T-helper 17 cell (primary cell): Measurements from ENCODE around the gene OST4. TPM values are rescaled to one million over a fixed set of nuclear protein-coding genes. Genes with fewer than 3 reads are reported as not detected.
A peak's percentile ranks its signal among the peaks of the same experiment; 100 is the strongest.

ENCODE experiments used
- ATAC-seq: fragments of 150-1000 bp; cut with Tn5 transposase; 2 replicates; pipeline ENCODE4 v1.10.0; 2021; ENCODE audit warnings: mild to moderate bottlenecking, moderate library complexity
- DNase-seq, 3 donors: peaks; one replicate each; pipeline versions ENCODE4 v3.0.0 to v3.0.0-alpha.2; 2020 to 2021
- H3K9me3 ChIP-seq: one replicate; pipeline ENCODE4 v1.7.0; 2013; ENCODE audit warnings: low read length, mild to moderate bottlenecking; ENCODE audit not compliant: control insufficient read depth, poor library complexity, severe bottlenecking
- H3K27ac Mint-ChIP-seq: one replicate; pipeline ENCODE4 v1.8.0; 2022; ENCODE audit warnings: mild to moderate bottlenecking, moderate library complexity, mixed read lengths
- H3K27me3 Mint-ChIP-seq: one replicate; pipeline ENCODE4 v1.8.0; 2022; ENCODE audit warnings: mixed read lengths
- H3K36me3 Mint-ChIP-seq: one replicate; pipeline ENCODE4 v1.8.0; 2022; ENCODE audit warnings: low read depth, mixed read lengths
- H3K4me1 Mint-ChIP-seq: one replicate; pipeline ENCODE4 v1.8.0; 2022; ENCODE audit warnings: mild to moderate bottlenecking, mixed read lengths
- H3K4me3 Mint-ChIP-seq: one replicate; pipeline ENCODE4 v1.8.0; 2022; ENCODE audit warnings: mild to moderate bottlenecking, moderate library complexity, mixed read lengths
- total RNA-seq, 4 donors: library from RNA in 2 of 4; stranded (reverse) in 2 of 4; gene quantifications; one replicate each; pipeline ENCODE4 v1.2.3 and lab custom pipeline; 2022 to 2026

OST4 gene
- total RNA-seq, 2 donors from 2014 or later = 284 to 371 TPM

DNA sequence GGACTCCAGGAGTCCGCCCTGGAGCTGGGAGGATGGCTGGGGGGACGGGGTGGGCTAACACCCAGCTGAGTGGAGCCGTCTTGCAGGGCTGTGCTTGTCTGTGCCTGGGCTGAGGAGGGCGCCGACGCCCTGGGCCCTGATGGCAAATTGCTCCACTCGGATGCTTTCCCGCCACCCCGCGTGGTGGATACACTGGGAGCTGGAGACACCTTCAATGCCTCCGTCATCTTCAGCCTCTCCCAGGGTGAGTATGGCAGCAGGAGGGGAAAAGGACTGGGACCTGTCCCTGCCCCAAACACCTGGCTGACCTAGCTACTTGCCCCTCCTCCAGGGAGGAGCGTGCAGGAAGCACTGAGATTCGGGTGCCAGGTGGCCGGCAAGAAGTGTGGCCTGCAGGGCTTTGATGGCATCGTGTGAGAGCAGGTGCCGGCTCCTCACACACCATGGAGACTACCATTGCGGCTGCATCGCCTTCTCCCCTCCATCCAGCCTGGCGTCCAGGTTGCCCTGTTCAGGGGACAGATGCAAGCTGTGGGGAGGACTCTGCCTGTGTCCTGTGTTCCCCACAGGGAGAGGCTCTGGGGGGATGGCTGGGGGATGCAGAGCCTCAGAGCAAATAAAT is 28.0 kb upstream of the OST4 start:
- Mint-ChIP-seq H3K27me3 (peaks cover 6% of the 10 kb centered on the region), H3K4me1 (peaks cover 2% of the 10 kb centered on the region), H3K36me3 (no peaks in the 10 kb centered on the region), H3K4me3 (no peak overlapping the region), H3K27ac (no peak overlapping the region)
- ATAC-seq (no peak), DNase-seq (no peak)
- H3K9me3 ChIP-seq = no peaks in the 10 kb centered on the region

GRCh38 chr2:27097341-27097740 is 25.9 kb upstream of the OST4 start:
- DNase-seq (no peak), ATAC-seq (no peak)
- Mint-ChIP-seq H3K27me3 (no peaks in the 10 kb centered on the region), H3K27ac (no peak overlapping the region), H3K36me3 (no peaks in the 10 kb centered on the region), H3K4me1 (peaks cover 2% of the 10 kb centered on the region), H3K4me3 (no peak overlapping the region)
- H3K9me3 ChIP-seq = no peaks in the 10 kb centered on the region

- peaks cover 2% of the 10 kb centered on the region for H3K4me1 Mint-ChIP-seq
- no peak for DNase-seq
- ATAC-seq = no peak
- H3K9me3 ChIP-seq = no peaks in the 10 kb centered on the region
- H3K27me3 Mint-ChIP-seq = no peaks in the 10 kb centered on the region
- H3K27ac Mint-ChIP-seq = peak overlapping the region; percentile 11
- H3K4me3 Mint-ChIP-seq = peak overlapping the region; percentile 50
- no peaks in the 10 kb centered on the region for H3K36me3 Mint-ChIP-seq
These were observed 25.4 kb upstream of the OST4 start for GRCh38 chr2:27096748-27097297.

DNA sequence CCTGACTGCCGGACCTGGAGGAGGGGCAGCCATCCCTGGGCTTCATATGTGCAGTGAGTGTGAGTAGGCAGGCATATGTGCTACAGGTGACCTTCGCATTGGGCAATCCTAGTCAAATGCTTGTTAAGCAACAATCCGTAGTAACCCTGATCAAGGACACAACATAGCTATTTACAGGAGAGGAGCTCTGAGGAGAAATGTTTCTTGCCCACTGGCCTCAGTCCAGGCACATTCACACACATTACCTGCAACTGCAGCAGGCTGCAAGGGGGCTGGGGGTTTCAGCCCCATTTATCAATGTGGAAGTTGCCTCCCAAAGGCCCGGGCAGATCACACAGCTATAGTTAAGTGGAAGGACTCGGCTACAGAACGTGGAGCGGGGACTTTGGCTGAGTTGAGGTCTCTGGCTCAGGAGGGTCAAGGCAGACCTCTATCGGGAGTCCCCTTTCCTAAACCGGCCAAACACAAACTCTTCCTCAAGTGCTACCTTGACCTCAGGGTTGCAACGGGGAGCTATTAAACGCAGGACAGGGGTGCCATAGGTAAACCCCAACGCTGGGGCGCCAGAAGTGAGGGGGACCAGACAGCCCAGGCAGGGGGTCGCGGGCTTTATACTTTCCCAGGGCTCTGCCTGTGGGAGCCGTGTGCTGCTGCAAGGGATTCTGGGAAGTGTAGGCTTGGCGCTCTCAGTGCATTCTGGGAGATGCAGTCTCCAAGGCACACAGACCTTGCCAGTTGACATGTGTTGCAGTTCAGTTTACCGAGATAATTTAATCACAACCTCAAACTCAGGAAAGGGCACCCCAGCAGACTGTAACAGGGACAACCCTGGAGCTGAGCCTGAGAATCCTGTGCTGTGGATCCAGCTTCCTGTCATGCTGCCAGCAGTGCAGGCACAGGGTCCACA is 24.5 kb upstream of the OST4 start:
- peak overlapping the region; percentile 11 for H3K27ac Mint-ChIP-seq
- no peaks in the 10 kb centered on the region for H3K9me3 ChIP-seq
- no peak for DNase-seq
- no peaks in the 10 kb centered on the region for H3K27me3 Mint-ChIP-seq
- H3K4me3 Mint-ChIP-seq = no peak overlapping the region
- ATAC-seq = peak; percentile 82
- peaks cover 2% of the 10 kb centered on the region for H3K4me1 Mint-ChIP-seq
- no peaks in the 10 kb centered on the region for H3K36me3 Mint-ChIP-seq

DNA sequence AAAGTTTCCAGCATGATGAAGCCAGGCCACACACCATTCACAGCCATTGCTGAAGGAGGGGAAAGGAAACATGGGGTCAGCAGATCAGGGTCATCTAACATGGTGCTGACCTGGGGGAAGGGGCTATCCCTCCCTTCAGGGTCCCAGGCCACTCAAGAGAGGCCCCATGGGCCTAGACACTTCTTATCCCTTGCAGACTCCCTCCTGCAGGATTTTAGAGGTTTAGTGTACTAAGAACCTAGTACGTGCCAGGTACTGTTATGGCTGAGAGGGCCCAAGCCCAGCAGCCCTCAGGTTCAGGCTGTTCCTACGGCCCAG is 23.9 kb upstream of the OST4 start:
- Mint-ChIP-seq H3K27ac (peak overlapping the region; percentile 11), H3K4me1 (peaks cover 2% of the 10 kb centered on the region), H3K36me3 (no peaks in the 10 kb centered on the region), H3K27me3 (no peaks in the 10 kb centered on the region), H3K4me3 (no peak overlapping the region)
- ATAC-seq (no peak), DNase-seq (no peak)
- H3K9me3 ChIP-seq = no peaks in the 10 kb centered on the region

DNA sequence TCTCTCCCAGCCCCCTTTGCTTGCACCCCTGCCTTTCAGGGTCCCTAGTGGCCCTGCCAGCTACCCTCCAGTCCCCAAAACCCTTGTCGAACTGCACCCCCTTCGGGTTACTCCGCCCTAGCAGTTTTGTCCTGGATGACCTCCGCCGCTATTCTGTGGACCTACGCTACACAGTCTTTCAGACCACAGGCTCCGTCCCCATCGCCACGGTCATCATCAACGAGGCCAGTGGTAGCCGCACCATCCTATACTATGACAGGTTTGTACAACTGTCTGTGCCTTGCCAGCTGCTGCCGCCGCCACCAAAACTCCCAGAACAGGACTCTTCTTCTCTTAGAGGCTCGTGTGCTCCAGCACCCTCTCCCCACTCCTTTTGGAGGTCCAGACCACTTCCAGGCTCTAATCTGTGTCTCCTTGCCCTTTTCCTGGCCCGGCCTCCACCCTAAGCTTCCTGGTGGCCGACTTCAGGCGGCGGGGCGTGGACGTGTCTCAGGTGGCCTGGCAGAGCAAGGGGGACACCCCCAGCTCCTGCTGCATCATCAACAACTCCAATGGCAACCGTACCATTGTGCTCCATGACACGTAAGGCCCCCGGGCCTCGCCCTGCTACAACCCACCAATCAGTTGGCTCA is 23.0 kb upstream of the OST4 start:
- ATAC-seq (no peak), DNase-seq (no peak)
- peak overlapping the region; percentile 29 for H3K27ac Mint-ChIP-seq
- H3K9me3 ChIP-seq = no peaks in the 10 kb centered on the region
- no peaks in the 10 kb centered on the region for H3K27me3 Mint-ChIP-seq
- no peaks in the 10 kb centered on the region for H3K36me3 Mint-ChIP-seq
- no peak overlapping the region for H3K4me3 Mint-ChIP-seq
- H3K4me1 Mint-ChIP-seq = peaks cover 2% of the 10 kb centered on the region

GRCh38 chr2:27093430-27094352 is 22.2 kb upstream of the OST4 start:
- peaks cover under 1% of the 10 kb centered on the region for H3K4me1 Mint-ChIP-seq
- ATAC-seq (no peak), DNase-seq (no peak)
- H3K27me3 Mint-ChIP-seq = no peaks in the 10 kb centered on the region
- no peak overlapping the region for H3K4me3 Mint-ChIP-seq
- peak overlapping the region; percentile 11 for H3K27ac Mint-ChIP-seq
- H3K9me3 ChIP-seq = no peaks in the 10 kb centered on the region
- H3K36me3 Mint-ChIP-seq = no peaks in the 10 kb centered on the region

DNA sequence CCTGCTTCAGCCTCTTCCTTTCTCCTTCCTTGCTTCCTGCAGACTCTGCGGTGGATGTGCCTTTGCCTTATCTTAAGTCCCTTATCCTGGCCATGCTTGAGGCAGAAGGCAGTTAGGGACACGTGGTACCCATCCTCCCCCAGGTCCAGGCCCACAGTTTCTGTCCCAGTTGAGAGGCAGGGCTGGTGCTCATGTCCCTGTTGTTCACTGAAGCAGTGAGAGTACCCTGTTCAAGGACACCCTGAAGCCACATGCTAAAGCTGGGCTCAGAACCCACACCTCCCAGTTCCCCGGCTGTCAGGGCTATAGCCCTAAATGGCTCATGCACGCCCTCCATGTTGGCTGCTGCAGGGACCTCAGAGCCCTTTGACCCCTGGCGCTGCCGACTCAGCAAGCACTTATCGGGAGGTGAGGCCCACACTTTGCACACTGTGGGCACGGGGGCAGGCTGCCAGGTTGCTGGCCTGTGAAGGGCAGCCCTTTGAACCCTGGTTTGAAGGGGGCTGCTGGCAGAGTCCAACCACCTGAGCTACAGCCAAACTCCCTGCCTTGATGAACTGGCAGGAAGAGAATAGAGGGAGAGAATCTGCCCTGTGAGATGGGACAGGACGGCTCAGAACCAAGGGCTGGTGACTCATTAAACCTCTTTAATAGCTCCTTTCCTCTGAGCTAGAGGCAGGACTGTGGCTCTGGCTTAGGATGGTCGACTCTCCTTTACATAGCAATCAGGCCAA is 21.4 kb upstream of the OST4 start:
- ATAC-seq (no peak), DNase-seq (no peak)
- Mint-ChIP-seq H3K4me3 (no peak overlapping the region), H3K36me3 (no peaks in the 10 kb centered on the region), H3K27ac (peak overlapping the region; percentile 32), H3K27me3 (no peaks in the 10 kb centered on the region), H3K4me1 (no peaks in the 10 kb centered on the region)
- H3K9me3 ChIP-seq = no peaks in the 10 kb centered on the region

DNA sequence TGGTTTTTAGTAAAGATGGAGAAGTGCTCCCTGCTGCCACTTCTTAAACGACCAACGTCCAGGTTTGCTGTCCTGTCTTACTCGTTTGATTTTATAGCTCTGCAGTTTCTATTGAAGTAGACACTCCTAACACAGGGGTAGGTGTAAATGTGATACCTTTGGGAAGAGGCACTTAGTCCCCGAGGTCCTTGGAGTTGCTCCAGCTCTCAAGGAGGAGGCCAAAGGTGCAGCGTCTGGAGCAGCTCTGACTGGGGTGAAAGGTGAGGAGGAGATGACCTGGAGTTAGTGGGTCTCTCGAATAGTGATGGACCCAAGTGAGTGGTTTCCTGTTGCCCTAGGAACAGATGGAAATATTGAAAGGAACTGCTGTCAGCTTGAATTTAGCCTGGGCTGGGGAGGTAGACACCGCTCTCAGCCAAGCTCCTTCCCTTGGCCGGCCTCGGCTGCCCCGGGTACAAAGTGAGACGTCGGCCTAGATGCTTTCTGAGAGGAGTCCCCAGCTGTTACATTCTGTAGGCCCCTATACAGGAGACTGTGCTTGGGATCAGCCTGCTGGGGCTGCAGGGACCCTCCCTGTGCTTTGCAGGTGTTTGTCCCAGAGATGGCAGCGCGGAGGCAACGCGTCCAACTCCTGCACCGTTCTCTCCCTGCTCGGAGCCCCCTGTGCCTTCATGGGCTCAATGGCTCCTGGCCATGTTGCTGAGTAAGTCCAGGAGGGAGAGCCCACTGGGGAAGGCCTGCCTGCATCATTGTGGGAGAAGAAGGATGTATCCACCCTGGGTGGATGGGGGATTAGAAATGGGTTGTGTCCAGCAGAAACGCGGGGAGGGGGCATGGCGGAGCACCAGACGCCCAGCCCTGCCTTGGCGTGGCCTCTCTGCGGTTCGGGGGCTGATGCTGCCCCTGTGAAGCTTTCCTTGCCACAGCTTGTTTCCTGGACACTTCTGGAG is 20.6 kb upstream of the OST4 start:
- no peak overlapping the region for H3K27ac Mint-ChIP-seq
- DNase-seq (no peak), ATAC-seq (no peak)
- H3K9me3 ChIP-seq = no peaks in the 10 kb centered on the region
- H3K4me3 Mint-ChIP-seq = no peak overlapping the region
- H3K36me3 Mint-ChIP-seq = no peaks in the 10 kb centered on the region
- H3K27me3 Mint-ChIP-seq = no peaks in the 10 kb centered on the region
- H3K4me1 Mint-ChIP-seq = no peaks in the 10 kb centered on the region

GRCh38 chr2:27089111-27089954 is 17.9 kb upstream of the OST4 start:
- Mint-ChIP-seq H3K4me3 (no peak overlapping the region), H3K27ac (no peak overlapping the region), H3K36me3 (no peaks in the 10 kb centered on the region), H3K4me1 (peaks cover 7% of the 10 kb centered on the region), H3K27me3 (no peaks in the 10 kb centered on the region)
- ATAC-seq (no peak), DNase-seq (no peak)
- H3K9me3 ChIP-seq = no peaks in the 10 kb centered on the region

DNA sequence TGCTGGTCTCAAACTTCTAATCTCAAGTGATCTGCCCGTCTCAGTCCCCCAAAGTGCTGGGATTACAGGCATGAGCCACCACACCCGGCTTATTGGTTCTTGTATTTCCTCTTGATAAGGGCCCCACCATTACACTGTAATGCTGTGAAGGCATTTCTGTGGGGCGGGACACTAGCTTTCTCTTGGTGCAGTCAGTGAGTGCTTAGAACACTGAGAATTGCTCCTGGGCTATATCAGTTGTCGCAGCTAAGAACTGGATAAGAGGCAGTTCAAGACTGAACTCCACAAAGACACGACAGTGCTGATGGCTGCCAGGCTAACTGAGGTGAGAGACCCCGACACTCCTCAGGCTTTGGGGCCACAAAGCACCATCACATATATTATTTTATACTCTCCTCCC is 17.2 kb upstream of the OST4 start:
- H3K27ac Mint-ChIP-seq = no peak overlapping the region
- H3K36me3 Mint-ChIP-seq = no peaks in the 10 kb centered on the region
- no peaks in the 10 kb centered on the region for H3K27me3 Mint-ChIP-seq
- ATAC-seq (no peak), DNase-seq (no peak)
- no peak overlapping the region for H3K4me3 Mint-ChIP-seq
- H3K4me1 Mint-ChIP-seq = peaks cover 11% of the 10 kb centered on the region
- no peaks in the 10 kb centered on the region for H3K9me3 ChIP-seq
